Activated CD8-positive, alpha-beta T cell treated with anti-CD3 and anti-CD28 coated beads for 36 hours (primary cell): Measurements from ENCODE around the gene PRKCE. TPM values are rescaled to one million over a fixed set of nuclear protein-coding genes. Genes with fewer than 3 reads are reported as not detected.

Experiments used
- ATAC-seq: fragments of 200-7000 bp; cut with Tn5 transposase; one replicate; pipeline ENCODE4 v1.10.0; 2021; ENCODE audit warnings: mild to moderate bottlenecking, moderate library complexity
- CTCF ChIA-PET: fragments of 350-600 bp; sonication (Branson Sonifier 250); formaldehyde crosslinking; loops from one replicate; lab custom pipeline; 2021; ENCODE audit warnings: antibody characterized with exemption; lab: Charles Lee
- POLR2A ChIA-PET: fragments of 350-600 bp; sonication (Branson Sonifier 250); formaldehyde crosslinking; loops from one replicate; lab custom pipeline; 2021; ENCODE audit warnings: antibody characterized with exemption; lab: Charles Lee
- DNase-seq: peaks from one replicate; pipeline ENCODE4 v3.0.0-alpha.2; 2020
- H3K27ac Mint-ChIP-seq: one replicate; pipeline ENCODE4 v1.8.0; 2021; ENCODE audit warnings: mild to moderate bottlenecking, mixed read lengths
- H3K27me3 Mint-ChIP-seq: one replicate; pipeline ENCODE4 v1.8.0; 2021; ENCODE audit warnings: mixed read lengths
- H3K36me3 Mint-ChIP-seq: one replicate; pipeline ENCODE4 v1.8.0; 2021; ENCODE audit warnings: low read depth, mixed read lengths
- H3K4me1 Mint-ChIP-seq: one replicate; pipeline ENCODE4 v1.8.0; 2021; ENCODE audit warnings: low read depth, mixed read lengths
- H3K4me3 Mint-ChIP-seq: one replicate; pipeline ENCODE4 v1.8.0; 2021; ENCODE audit warnings: mild to moderate bottlenecking, moderate library complexity, mixed read lengths
- H3K9me3 Mint-ChIP-seq: one replicate; pipeline ENCODE4 v1.8.0; 2021; ENCODE audit warnings: mixed read lengths
- intact Hi-C: fragments of 100-400 bp; cut with micrococcal nuclease; formaldehyde crosslinking; loops from one replicate; pipeline ENCODE4 v1.10.0; 2022
- total RNA-seq, 2 experiments: library from RNA; stranded (reverse); gene quantifications; one replicate each; pipeline ENCODE4 v1.2.3, GENCODE V29; 2021
- TF ChIP-seq, protein P1 (sequence below): fragments of 200-600 bp; IDR thresholded peaks from one replicate; pipeline ENCODE4 v1.8.0; 2022; ENCODE audit warnings: antibody characterized with exemption, mild to moderate bottlenecking

PRKCE gene
- total RNA-seq, 2 experiments from 2014 or later: 11.5 to 11.9 TPM

DNA sequence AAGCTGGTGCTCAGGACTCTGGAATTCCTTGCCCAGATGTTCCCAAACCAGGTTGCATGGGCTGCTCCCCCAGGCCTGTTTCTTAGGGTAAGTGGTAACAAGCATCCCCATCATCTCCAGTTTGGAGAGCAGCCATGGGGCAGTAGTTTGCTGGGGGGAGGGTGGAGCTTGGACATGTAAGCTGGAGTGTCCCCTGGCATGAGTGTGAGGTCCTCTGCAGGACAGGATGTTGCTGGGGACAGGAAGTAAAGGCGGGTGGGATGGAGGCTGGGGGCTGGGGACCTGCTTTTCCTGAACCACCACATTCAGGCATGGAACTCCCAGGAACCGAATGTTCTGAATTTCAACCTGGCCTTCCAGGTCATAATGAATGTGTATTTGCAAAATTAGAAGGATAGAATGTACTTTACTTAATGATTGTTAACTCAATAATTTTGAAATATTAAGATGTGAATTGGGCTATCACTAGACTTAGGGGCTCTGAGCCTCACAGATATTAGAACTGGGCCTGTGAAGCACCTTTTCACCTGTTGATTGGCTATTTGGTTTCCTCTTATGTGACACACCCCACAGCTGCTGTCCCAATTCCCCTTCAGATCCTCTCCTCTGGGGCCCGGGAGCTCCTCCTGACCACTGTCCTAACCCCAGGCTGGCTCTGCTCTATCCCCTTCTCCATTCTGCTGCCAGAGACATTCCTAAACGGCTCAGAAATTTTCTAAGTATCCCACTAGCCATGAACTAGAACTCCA lies 579.4 kb downstream of the PRKCE start:
- H3K4me1 Mint-ChIP-seq: peaks cover 14% of the 10 kb centered on the region
- H3K9me3 Mint-ChIP-seq: no peaks in the 10 kb centered on the region
- H3K27ac Mint-ChIP-seq: no peak overlapping the region
- CTCF ChIA-PET: interaction anchor here (1.6 kb wide), 1 partner anchor 132 kb away, joined by 7 read pairs; no protein-coding TSS in a partner anchor
- no peak overlapping the region for H3K4me3 Mint-ChIP-seq
- intact Hi-C loops: no loop called here
- TF ChIP-seq, protein P1, sequence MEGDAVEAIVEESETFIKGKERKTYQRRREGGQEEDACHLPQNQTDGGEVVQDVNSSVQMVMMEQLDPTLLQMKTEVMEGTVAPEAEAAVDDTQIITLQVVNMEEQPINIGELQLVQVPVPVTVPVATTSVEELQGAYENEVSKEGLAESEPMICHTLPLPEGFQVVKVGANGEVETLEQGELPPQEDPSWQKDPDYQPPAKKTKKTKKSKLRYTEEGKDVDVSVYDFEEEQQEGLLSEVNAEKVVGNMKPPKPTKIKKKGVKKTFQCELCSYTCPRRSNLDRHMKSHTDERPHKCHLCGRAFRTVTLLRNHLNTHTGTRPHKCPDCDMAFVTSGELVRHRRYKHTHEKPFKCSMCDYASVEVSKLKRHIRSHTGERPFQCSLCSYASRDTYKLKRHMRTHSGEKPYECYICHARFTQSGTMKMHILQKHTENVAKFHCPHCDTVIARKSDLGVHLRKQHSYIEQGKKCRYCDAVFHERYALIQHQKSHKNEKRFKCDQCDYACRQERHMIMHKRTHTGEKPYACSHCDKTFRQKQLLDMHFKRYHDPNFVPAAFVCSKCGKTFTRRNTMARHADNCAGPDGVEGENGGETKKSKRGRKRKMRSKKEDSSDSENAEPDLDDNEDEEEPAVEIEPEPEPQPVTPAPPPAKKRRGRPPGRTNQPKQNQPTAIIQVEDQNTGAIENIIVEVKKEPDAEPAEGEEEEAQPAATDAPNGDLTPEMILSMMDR: no peak
- POLR2A ChIA-PET: no interaction called here
- no peaks in the 10 kb centered on the region for H3K27me3 Mint-ChIP-seq
- DNase-seq: no peak
- H3K36me3 Mint-ChIP-seq: no peaks in the 10 kb centered on the region
- no peak for ATAC-seq

DNA sequence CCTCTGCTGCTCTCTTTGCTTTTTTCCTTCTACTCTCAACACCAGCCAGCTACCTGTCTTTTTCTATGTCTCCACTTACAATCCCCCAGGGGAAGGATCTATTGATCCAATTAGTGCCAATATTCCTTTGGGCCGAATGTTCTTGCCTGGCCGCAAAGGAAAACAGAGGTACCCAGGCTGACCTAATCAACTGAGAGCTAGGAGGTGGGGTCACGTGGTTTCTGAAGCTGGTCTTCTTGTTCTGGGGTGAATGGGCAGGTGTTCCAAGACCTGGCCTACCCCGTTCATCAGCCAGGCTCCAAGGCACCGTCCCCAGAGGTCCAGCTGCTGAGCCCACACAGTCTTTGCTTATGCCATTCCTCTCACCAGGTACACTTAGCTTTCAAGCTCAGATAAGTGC lies 580.2 kb downstream of the PRKCE start:
- Mint-ChIP-seq H3K4me3 (no peak overlapping the region), H3K27me3 (no peaks in the 10 kb centered on the region), H3K27ac (no peak overlapping the region), H3K36me3 (no peaks in the 10 kb centered on the region), H3K9me3 (no peaks in the 10 kb centered on the region), H3K4me1 (peaks cover 15% of the 10 kb centered on the region)
- no peak for ATAC-seq
- intact Hi-C loops: no loop called here
- ChIA-PET POLR2A (no interaction called here), CTCF (no interaction called here)
- TF ChIP-seq, protein P1: no peak
- DNase-seq: no peak

DNA sequence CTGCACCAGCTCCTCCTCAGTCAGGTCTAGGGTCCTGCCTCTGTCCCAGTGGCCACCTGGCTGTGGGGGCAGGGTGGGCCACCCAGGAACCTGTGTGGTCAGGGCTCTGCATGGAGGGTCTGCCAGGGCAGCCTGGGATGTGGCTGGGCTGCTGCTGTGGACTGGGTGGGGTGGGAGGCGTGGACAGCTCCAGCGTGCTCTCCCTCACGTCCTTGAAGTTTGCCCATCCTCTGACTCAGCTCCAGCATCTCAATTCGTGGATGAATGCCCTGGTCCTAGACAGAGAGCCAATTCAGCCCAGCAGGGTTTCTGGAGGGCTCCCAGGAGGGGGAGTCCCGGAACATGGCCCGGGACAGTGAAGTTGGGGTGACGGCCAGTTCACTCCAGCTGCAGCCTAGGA lies 581.4 kb downstream of the PRKCE start:
- intact Hi-C loops: no loop called here
- Mint-ChIP-seq H3K4me1 (peaks cover 15% of the 10 kb centered on the region), H3K27ac (no peak overlapping the region), H3K36me3 (no peaks in the 10 kb centered on the region), H3K4me3 (no peak overlapping the region), H3K27me3 (no peaks in the 10 kb centered on the region), H3K9me3 (no peaks in the 10 kb centered on the region)
- ATAC-seq (no peak), DNase-seq (no peak)
- TF ChIP-seq, protein P1: no peak
- ChIA-PET CTCF (no interaction called here), POLR2A (no interaction called here)

DNA sequence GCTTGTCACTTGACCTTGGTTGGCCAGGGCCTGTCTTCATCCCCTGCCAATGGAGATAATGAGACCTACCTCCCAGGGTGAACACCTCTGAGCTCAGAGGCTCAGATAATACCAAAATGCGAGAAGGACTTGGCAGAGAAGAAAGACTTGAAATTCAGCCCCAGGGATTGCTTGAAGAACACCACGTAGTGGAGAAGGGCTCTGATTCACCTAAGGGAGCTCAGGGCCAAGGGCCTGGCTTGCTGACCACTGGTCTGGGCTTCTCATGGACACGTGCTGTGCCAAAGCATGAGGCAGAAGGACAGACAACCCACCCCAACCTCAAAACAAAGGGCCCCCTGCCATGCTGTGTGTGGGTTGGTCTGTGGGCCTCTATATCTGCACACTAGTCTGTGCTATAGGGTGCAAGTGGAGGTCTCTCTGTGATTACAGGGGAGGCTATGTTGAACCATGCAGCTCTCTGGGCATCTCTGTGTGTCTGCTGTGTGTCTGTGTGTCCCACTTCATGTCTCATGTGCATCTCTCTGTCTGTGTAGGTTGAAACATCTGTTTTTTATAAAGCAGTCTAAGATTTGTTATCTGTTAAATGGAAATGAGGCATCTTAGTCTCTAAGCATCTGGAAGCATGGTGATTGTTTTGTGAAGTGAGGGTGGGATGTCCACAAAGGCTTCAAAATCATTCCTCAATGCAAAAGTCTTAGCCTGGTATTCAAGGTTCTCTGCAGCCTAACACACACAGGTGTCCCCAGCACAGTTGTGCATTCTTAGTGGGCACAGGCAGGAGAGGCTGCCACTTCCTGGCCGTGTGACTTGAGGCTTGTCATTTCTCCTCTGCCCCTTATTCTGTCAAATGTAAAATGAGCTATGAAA lies 584.8 kb downstream of the PRKCE start:
- CTCF ChIA-PET: interaction anchor here (1.7 kb wide), 1 partner anchor 173 kb away, joined by 4 read pairs; no protein-coding TSS in a partner anchor

More for the DNA sequence above, 584.8 kb downstream of the PRKCE start:
- POLR2A ChIA-PET: interaction anchor here (0.6 kb wide), 1 partner anchor 9 kb away, joined by 3 read pairs; no protein-coding TSS in a partner anchor
- ATAC-seq: no peak
- intact Hi-C loops: no loop called here
- Mint-ChIP-seq H3K4me1 (peaks cover 24% of the 10 kb centered on the region), H3K4me3 (no peak overlapping the region), H3K9me3 (no peaks in the 10 kb centered on the region), H3K27ac (no peak overlapping the region), H3K27me3 (no peaks in the 10 kb centered on the region), H3K36me3 (no peaks in the 10 kb centered on the region)
- TF ChIP-seq, protein P1: no peak
- peak; percentile 11 for DNase-seq
